K562 (cell line): ENCODE data around the gene UBE2QL1. TPM values are rescaled to one million over a fixed set of nuclear protein-coding genes. Genes with fewer than 3 reads are reported as not detected.

Experiments used
- CREBBP ChIP-seq: IDR thresholded peaks from one replicate; pipeline ENCODE4 v1.6.1; 2012; ENCODE audit warnings: low read depth, mild to moderate bottlenecking, control low read depth, inconsistent platforms, low read length
- CREM ChIP-seq: IDR thresholded peaks from 2 replicates; pipeline ENCODE4 v1.6.1; 2014; ENCODE audit warnings: antibody characterized with exemption, low read depth
- MTA2 ChIP-seq: fragments of 450-650 bp; IDR thresholded peaks from 2 replicates; pipeline ENCODE4 v1.6.1; 2016; ENCODE audit warnings: low read depth
- polyA plus RNA-seq, 8 experiments: library from polyadenylated mRNA; depleted of rRNA in 4 of 8; stranded (reverse) in 5 of 8; unstranded in 3 of 8; fragments of >200 nt; fragmentation: Nextera tagmentation in 2 of 8; fragmentation: Illumina TruSeq in 1 of 8; extraction: Ambion mirVana in 2 of 8; extraction: Trizol in 1 of 8; gene quantifications; 2 replicates each; pipeline versions ENCODE4 v1.2.1 to v1.2.3, GENCODE V29; 2011 to 2014; ENCODE audit warnings: inconsistent platforms in 1 of 8, missing spikeins in 1 of 8
- total RNA-seq, 7 experiments: library from RNA; depleted of rRNA in 6 of 7; stranded (reverse); fragments of >200 nt in 6 of 7; fragmentation: Illumina TruSeq in 2 of 7; extraction: Trizol in 2 of 7; gene quantifications; 2 replicates each; pipeline versions ENCODE4 v1.2.1 to v1.2.3, GENCODE V29; 2011 to 2021; ENCODE audit warnings: low replicate concordance in 1 of 7
- TF ChIP-seq, protein P1 (sequence below): fragments of 200-800 bp; sonication (Bioruptor generic); IDR thresholded peaks from 2 replicates; pipeline ENCODE4 v1.6.1; 2017; ENCODE audit warnings: missing genetic modification characterization, missing compliant biosample characterization
- TF ChIP-seq, protein P2 (sequence below): fragments of 450-650 bp; IDR thresholded peaks from 2 replicates; pipeline ENCODE4 v1.6.1; 2016; ENCODE audit warnings: mild to moderate bottlenecking, moderate library complexity

The UBE2QL1 gene
- total and polyA plus RNA-seq, 9 of the 15 experiments (the other 6 are each of a cell fraction or from before 2014, with no cell fraction given): not detected

DNA sequence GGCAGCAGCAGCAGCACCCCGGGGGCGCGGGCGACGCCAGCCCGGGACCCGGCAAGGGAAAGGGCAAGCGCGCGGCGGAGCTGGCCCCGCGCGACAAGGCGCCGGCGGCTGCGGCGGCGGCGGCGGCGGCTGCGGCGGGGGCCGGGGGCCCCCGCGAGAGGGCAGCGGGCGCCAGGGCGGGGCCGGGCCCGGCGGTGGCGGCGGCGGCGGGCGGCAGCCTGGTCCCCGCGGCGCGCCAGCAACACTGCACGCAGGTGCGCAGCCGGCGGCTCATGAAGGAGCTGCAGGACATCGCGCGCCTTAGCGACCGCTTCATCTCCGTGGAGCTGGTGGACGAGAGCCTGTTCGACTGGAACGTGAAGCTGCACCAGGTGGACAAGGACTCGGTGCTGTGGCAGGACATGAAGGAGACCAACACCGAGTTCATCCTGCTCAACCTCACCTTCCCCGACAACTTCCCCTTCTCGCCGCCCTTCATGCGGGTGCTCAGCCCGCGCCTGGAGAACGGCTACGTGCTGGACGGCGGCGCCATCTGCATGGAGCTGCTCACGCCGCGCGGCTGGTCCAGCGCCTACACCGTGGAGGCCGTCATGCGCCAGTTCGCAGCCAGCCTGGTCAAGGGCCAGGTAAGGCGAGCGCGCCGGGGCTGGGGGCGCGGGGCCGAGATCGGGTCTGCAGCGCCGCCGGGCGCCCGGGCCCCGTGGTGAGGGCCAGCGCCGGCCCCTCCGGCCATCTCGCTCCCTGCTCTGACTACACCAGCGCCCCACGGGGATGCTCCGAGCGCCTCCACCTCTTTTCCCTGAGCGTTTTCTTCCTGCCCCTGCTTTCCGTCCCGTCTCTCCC lies at the start of gene UBE2QL1 (continued):
- TF ChIP-seq, protein P1, sequence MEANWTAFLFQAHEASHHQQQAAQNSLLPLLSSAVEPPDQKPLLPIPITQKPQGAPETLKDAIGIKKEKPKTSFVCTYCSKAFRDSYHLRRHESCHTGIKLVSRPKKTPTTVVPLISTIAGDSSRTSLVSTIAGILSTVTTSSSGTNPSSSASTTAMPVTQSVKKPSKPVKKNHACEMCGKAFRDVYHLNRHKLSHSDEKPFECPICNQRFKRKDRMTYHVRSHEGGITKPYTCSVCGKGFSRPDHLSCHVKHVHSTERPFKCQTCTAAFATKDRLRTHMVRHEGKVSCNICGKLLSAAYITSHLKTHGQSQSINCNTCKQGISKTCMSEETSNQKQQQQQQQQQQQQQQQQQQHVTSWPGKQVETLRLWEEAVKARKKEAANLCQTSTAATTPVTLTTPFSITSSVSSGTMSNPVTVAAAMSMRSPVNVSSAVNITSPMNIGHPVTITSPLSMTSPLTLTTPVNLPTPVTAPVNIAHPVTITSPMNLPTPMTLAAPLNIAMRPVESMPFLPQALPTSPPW (CRISPR knock-in tag): no peak
- TF ChIP-seq, protein P2, sequence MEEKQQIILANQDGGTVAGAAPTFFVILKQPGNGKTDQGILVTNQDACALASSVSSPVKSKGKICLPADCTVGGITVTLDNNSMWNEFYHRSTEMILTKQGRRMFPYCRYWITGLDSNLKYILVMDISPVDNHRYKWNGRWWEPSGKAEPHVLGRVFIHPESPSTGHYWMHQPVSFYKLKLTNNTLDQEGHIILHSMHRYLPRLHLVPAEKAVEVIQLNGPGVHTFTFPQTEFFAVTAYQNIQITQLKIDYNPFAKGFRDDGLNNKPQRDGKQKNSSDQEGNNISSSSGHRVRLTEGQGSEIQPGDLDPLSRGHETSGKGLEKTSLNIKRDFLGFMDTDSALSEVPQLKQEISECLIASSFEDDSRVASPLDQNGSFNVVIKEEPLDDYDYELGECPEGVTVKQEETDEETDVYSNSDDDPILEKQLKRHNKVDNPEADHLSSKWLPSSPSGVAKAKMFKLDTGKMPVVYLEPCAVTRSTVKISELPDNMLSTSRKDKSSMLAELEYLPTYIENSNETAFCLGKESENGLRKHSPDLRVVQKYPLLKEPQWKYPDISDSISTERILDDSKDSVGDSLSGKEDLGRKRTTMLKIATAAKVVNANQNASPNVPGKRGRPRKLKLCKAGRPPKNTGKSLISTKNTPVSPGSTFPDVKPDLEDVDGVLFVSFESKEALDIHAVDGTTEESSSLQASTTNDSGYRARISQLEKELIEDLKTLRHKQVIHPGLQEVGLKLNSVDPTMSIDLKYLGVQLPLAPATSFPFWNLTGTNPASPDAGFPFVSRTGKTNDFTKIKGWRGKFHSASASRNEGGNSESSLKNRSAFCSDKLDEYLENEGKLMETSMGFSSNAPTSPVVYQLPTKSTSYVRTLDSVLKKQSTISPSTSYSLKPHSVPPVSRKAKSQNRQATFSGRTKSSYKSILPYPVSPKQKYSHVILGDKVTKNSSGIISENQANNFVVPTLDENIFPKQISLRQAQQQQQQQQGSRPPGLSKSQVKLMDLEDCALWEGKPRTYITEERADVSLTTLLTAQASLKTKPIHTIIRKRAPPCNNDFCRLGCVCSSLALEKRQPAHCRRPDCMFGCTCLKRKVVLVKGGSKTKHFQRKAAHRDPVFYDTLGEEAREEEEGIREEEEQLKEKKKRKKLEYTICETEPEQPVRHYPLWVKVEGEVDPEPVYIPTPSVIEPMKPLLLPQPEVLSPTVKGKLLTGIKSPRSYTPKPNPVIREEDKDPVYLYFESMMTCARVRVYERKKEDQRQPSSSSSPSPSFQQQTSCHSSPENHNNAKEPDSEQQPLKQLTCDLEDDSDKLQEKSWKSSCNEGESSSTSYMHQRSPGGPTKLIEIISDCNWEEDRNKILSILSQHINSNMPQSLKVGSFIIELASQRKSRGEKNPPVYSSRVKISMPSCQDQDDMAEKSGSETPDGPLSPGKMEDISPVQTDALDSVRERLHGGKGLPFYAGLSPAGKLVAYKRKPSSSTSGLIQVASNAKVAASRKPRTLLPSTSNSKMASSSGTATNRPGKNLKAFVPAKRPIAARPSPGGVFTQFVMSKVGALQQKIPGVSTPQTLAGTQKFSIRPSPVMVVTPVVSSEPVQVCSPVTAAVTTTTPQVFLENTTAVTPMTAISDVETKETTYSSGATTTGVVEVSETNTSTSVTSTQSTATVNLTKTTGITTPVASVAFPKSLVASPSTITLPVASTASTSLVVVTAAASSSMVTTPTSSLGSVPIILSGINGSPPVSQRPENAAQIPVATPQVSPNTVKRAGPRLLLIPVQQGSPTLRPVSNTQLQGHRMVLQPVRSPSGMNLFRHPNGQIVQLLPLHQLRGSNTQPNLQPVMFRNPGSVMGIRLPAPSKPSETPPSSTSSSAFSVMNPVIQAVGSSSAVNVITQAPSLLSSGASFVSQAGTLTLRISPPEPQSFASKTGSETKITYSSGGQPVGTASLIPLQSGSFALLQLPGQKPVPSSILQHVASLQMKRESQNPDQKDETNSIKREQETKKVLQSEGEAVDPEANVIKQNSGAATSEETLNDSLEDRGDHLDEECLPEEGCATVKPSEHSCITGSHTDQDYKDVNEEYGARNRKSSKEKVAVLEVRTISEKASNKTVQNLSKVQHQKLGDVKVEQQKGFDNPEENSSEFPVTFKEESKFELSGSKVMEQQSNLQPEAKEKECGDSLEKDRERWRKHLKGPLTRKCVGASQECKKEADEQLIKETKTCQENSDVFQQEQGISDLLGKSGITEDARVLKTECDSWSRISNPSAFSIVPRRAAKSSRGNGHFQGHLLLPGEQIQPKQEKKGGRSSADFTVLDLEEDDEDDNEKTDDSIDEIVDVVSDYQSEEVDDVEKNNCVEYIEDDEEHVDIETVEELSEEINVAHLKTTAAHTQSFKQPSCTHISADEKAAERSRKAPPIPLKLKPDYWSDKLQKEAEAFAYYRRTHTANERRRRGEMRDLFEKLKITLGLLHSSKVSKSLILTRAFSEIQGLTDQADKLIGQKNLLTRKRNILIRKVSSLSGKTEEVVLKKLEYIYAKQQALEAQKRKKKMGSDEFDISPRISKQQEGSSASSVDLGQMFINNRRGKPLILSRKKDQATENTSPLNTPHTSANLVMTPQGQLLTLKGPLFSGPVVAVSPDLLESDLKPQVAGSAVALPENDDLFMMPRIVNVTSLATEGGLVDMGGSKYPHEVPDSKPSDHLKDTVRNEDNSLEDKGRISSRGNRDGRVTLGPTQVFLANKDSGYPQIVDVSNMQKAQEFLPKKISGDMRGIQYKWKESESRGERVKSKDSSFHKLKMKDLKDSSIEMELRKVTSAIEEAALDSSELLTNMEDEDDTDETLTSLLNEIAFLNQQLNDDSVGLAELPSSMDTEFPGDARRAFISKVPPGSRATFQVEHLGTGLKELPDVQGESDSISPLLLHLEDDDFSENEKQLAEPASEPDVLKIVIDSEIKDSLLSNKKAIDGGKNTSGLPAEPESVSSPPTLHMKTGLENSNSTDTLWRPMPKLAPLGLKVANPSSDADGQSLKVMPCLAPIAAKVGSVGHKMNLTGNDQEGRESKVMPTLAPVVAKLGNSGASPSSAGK: no peak
- TF ChIP-seq CREBBP: no peak
- TF ChIP-seq CREM: no peak
- no peak for TF ChIP-seq MTA2
